IPS-15b (cell line): ENCODE measurements around the gene PLEKHF1.

Experiments
- H3K27me3 ChIP-seq: one replicate; pipeline ENCODE4 v1.6.1; 2013; ENCODE audit warnings: low read length; ENCODE audit not compliant: control insufficient read depth, insufficient read depth
- H3K36me3 ChIP-seq: one replicate; pipeline ENCODE4 v1.6.1; 2013; ENCODE audit warnings: low read length; ENCODE audit not compliant: control insufficient read depth, insufficient read depth
- H3K4me1 ChIP-seq: one replicate; pipeline ENCODE4 v1.6.1; 2013; ENCODE audit warnings: mild to moderate bottlenecking, low read length; ENCODE audit not compliant: control insufficient read depth, insufficient read depth
- H3K4me3 ChIP-seq: one replicate; pipeline ENCODE4 v1.5.1; 2013; ENCODE audit warnings: low read depth, low read length
- H3K9ac ChIP-seq: one replicate; pipeline ENCODE4 v1.6.1; 2013; ENCODE audit warnings: low read depth, mild to moderate bottlenecking, low read length
- H3K9me3 ChIP-seq: one replicate; pipeline ENCODE4 v1.6.1; 2013; ENCODE audit warnings: mild to moderate bottlenecking, low read length; ENCODE audit not compliant: control insufficient read depth, insufficient read depth

Gene PLEKHF1, protein sequence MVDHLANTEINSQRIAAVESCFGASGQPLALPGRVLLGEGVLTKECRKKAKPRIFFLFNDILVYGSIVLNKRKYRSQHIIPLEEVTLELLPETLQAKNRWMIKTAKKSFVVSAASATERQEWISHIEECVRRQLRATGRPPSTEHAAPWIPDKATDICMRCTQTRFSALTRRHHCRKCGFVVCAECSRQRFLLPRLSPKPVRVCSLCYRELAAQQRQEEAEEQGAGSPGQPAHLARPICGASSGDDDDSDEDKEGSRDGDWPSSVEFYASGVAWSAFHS

DNA sequence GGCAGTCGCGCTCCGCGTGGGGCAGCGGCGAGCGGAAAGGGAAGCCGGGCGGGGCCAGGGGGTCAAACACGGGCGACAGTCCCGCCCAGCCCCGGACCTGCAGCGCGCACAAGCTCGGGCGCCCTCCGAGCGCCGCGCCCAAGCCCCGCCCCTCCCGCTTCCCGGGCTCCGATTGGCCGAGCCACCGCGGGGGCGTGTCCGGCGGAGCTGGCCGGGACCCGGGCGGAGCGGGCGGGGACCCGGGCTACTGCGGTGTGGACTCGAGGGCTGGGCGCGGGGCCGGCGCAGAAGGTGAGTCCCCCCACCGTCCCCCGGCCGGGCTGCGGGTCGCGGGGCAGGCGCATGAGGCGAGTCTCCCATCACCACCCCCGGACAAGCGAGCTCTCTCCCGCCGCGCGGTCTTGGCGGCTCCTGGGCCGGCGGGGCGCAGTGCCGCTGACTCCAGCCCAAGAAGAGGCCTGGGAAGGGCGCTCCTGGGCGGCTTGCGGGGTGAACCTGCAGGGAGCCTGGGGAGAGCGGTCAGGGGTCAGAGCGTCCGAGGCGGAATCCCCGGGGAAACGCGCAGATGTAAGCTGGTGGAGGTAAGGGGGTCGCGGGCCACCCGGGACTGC is at the start of gene PLEKHF1:
TSS of gene PLEKHF1 (plus strand) at position 247 of the 611 bp plus-strand sequence. CDS start 8,379 bp downstream, outside the sequence.
- Histone ChIP-seq H3K36me3 (no peaks in the 10 kb centered on the region), H3K4me3 (peak within 1 kb of the TSS; percentile 74), H3K27me3 (peaks cover 2% of the 10 kb centered on the region), H3K4me1 (peaks cover 9% of the 10 kb centered on the region), H3K9me3 (no peaks in the 10 kb centered on the region), H3K9ac (peak within 1 kb of the TSS; percentile 54)

DNA sequence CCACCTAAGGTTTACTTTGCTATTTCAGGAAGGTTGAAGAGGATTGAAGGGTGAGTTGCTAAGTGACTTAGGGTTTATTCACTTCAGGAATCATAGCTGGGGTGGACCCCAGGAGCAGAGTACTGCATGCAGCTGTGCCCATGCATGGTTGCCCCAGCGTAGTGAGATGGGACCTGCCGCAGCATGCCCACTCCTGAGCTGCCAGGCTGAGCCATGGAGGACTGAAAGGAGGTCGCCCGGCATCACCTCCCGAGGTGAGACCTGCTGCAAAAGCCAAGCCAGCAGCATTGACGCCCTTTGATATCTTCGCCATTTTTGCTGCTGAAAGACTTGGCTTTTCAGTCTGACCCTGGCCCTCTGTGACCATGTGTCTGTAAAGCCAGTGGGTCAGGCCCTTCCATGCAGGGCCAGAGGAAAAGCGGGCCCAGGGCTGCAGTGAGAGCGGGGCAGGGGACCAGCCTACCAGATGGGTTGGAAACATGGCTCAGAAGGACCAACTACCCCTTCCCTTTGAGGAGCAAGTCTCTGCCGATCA is 49.3 kb upstream of the PLEKHF1 start:
- Histone ChIP-seq H3K9ac (no peak overlapping the region), H3K4me1 (no peaks in the 10 kb centered on the region), H3K27me3 (no peaks in the 10 kb centered on the region), H3K36me3 (peaks cover 28% of the 10 kb centered on the region), H3K9me3 (no peaks in the 10 kb centered on the region), H3K4me3 (no peak overlapping the region)

DNA sequence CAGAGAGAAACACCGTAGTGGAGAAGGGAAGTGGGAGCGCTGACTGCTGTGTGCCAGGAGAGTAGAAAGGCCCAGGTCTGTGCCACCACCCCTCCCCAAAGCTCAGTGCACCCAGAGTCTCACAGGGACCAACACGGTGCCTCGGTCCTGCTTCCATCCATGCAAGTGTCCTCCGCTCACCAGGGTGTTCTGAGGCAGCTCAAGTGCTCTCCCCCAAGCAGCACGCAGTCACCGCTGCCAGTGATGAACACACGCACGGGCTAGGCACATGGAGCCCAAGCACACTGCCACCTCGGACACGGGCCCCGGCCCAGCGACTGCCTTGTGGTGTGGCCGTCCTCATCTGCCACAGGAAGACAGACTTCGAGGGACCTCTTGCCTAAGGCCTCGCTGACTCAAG is 48.7 kb upstream of the PLEKHF1 start:
- peaks cover 28% of the 10 kb centered on the region for H3K36me3 ChIP-seq
- H3K4me1 ChIP-seq: no peaks in the 10 kb centered on the region
- H3K9me3 ChIP-seq: no peaks in the 10 kb centered on the region
- no peaks in the 10 kb centered on the region for H3K27me3 ChIP-seq
- no peak overlapping the region for H3K9ac ChIP-seq
- no peak overlapping the region for H3K4me3 ChIP-seq

DNA sequence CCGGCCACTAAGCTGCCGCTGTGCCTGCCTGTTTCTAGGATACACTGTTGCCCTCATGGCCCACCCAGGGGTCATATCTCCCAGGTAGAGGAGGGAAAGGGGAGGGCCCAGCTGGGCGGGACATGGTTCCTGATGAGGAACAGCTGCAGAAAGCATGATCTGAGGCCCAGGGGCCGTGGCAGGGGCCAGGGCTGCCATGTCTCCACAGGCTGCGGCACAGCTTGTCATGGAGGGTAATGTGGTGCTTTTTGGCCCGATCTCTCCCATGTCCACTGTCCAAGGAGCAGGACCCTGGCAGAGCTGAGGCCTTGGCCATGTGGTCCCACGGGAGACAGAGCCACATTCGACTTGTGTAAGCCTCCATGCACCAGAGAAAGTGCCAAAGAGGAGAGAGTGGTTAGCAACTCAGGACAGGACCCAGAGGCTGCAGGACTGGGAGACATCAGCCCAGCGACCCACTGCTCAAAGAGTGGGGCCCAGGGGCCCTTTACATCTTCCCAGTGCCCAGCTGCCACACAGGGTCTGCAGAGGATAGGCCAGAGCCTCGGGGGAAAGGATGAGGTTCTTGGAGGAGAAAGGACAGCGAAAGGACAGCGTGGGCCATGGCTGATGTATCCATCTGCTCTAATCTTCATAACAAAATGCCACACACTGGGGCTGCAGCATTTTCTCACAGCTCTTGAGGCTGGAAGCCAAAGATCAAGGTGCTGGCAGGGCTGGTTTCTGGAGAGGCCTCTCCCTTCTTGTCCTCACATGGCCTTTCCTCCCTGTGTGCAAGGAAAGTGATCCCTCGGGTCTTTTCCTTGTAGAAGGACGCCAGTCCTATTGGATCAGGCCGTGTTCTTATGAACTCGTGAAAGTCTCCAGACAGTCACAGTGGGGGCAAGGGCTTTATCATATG is 47.6 kb upstream of the PLEKHF1 start:
- no peaks in the 10 kb centered on the region for H3K27me3 ChIP-seq
- no peaks in the 10 kb centered on the region for H3K9me3 ChIP-seq
- no peak overlapping the region for H3K9ac ChIP-seq
- no peak overlapping the region for H3K4me3 ChIP-seq
- no peaks in the 10 kb centered on the region for H3K4me1 ChIP-seq
- H3K36me3 ChIP-seq: peaks cover 19% of the 10 kb centered on the region

DNA sequence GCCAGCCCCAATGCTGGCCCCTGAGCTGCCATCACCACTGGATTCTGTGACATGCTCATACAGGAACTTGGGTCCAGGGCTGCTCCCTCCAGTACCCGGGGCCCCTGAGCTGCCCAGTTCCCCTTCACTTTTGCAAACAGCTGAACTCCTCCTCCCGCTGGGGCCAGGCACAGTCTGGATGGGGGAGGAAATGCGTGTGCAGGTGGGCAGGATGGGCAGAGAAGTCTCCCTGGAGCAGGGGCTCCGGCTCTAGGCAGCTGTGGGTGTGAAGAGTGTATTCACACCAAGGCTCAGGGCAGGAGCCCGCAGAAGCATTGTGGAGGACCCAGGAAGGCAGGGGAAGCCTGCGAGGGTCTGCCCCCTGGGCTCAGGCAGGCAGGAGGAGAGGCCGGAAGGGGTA is 46.8 kb upstream of the PLEKHF1 start:
- Histone ChIP-seq H3K9me3 (no peaks in the 10 kb centered on the region), H3K4me3 (no peak overlapping the region), H3K4me1 (no peaks in the 10 kb centered on the region), H3K36me3 (peaks cover 13% of the 10 kb centered on the region), H3K9ac (no peak overlapping the region), H3K27me3 (no peaks in the 10 kb centered on the region)

DNA sequence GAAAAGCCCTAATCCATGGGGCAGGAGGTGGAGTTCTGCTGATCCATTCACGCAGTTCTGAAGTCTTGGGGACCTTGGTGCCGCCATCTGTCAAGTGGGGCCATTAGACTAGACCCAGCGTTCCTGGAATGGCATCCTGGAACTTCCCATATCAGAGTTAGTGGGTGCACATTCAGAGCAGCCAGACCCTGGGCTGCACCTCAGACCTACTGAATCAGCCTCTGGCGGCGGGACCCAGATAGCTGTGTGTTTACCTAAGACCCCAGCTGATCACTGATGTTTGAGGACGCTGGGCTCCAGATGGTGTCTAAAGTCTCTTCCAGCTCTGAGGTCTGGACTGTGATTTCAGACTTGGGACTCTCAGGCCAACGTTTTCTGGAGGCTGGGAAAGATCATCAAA is 46.4 kb upstream of the PLEKHF1 start:
- Histone ChIP-seq H3K36me3 (peaks cover 11% of the 10 kb centered on the region), H3K4me1 (no peaks in the 10 kb centered on the region), H3K9me3 (no peaks in the 10 kb centered on the region), H3K27me3 (no peaks in the 10 kb centered on the region), H3K9ac (no peak overlapping the region), H3K4me3 (no peak overlapping the region)

DNA sequence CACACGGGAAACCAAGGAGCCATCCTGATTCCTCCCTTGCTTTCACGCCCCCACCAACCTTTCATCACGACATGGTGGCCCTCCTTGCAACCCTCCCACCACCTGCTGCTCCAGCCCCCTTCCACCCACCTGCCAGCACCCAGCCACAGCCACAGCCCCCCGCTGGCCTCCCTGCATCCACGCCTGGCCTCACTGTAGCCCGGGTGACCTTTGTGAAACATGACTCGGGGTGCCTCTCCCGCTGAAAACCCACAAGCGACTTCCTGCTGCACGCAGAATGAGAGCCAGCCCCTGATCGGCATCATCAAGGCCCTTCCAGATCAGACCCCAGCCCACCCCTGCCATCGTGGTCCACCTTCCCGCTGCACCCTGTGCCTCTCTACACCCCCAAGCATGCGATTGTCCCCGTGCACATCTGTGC is 44.3 kb upstream of the PLEKHF1 start:
- no peak overlapping the region for H3K9ac ChIP-seq
- no peaks in the 10 kb centered on the region for H3K4me1 ChIP-seq
- H3K4me3 ChIP-seq: no peak overlapping the region
- H3K9me3 ChIP-seq: no peaks in the 10 kb centered on the region
- H3K27me3 ChIP-seq: no peaks in the 10 kb centered on the region
- H3K36me3 ChIP-seq: peaks cover 3% of the 10 kb centered on the region

DNA sequence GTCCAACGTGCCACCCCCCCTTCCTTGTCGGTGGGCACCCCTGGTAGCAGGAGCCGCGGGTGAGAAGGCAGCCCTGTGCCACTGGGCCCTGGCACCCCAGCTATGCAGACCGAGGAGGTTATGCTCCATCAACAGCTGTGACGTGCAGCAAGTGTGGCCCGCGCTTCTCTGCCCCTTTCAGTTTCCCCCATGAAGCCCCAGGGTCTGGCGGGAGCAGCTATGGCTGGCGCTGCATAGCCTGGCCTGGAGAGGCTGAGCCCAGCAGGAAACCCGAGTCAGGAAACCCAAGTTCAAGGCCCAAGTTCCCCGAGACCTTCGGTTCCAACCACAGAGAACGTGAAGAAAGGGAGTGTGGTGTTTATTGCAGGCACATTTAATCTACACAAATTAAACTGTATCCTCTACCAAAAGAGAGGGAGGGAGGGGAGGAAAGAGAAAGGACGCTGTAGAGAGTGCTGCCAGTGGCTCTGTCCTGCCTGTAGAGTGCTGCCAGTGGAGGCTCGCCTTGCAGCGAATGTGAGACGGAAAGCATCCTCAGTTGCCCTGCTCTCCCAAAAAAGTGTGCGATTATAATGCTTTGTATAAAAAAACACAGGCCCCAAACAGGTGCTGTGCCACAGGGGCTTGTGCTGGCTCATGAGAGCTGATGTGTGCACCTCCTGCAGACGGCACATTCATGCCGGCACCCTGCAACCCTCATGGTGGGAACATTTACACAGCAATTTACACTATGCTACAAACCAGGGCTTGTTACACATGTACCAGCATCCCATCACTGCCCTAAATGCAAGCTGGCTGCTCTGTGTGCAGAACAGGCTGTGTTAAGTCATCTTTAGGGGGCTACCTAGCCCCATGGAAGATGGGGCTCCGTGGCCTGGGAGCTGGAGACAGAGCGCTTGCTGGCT is 42.8 kb upstream of the PLEKHF1 start:
- no peaks in the 10 kb centered on the region for H3K4me1 ChIP-seq
- H3K27me3 ChIP-seq: no peaks in the 10 kb centered on the region
- H3K9me3 ChIP-seq: no peaks in the 10 kb centered on the region
- H3K4me3 ChIP-seq: no peak overlapping the region
- no peak overlapping the region for H3K9ac ChIP-seq
- H3K36me3 ChIP-seq: no peaks in the 10 kb centered on the region

DNA sequence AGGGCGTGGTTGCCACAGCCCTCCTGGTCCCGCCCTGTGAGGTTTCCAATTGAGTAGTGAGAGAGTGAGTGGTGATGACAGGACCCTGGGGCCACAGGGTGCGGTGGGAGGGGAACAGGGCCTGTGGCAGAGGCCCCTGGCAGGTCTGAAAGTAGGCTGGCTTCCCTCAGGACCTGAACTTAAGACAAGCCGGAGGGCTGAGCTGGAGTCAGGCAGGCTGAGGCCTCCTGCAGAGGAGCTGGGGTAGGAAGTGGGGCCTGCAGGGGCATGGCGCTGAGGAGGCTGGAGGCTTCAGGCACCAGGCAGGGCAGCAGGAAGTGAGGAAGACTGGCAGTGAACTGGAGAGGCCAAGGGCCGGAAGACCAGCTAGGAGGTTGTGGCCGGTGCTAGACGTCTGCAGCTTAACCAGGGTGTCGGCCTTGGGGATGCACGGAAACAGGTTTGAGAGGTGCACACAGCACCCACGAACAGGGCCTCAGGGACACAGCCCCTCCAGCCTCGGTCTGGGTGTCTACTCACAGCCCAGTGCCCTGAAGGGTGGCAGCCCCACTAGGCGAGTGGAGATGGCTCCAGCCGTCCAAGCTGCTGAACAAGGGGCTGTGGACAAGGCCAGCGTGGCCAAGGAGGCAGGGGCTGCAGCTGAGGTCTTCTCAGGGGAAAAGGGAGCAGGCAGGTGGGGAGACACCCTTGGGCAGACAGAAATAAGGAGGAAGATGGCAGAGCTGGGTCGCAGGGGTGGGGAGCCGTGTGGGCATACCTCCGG is 41.4 kb upstream of the PLEKHF1 start:
- Histone ChIP-seq H3K4me1 (no peaks in the 10 kb centered on the region), H3K27me3 (no peaks in the 10 kb centered on the region), H3K9me3 (no peaks in the 10 kb centered on the region), H3K4me3 (no peak overlapping the region), H3K36me3 (no peaks in the 10 kb centered on the region), H3K9ac (no peak overlapping the region)

DNA sequence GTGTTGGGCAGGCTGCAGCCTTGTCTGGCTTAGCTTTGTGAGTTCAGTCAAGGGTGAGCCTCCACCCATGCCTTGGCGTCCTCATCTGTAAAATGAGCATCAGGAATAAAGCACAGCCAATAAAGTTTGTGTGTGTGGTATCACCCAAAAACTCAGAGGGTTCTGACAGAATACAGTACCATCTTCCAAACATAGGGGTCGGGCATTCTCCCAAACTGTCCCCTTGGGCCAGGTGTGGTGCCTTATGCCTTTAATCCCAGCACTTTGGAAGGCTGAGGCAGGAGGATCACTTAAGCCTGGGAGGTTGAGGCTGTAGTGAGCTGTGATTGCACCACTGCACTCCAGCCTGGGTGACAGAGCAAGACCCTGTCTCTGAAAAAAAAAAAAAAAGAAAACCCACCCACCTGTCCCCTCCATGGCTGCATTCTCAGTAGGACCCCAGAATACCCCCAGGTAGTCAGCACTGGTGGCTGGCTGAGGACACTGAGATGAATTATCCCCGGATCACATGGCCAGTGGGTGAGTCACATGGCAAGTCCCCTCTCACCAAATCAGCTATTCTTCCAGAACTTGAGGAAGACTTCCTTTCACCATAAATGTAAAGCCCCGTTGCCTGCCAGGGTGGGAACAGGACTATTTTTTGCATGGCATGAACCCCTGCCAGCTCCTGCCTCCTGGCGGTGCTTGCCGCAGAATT is 40.6 kb upstream of the PLEKHF1 start:
- Histone ChIP-seq H3K9me3 (no peaks in the 10 kb centered on the region), H3K27me3 (no peaks in the 10 kb centered on the region), H3K9ac (no peak overlapping the region), H3K4me3 (no peak overlapping the region), H3K36me3 (no peaks in the 10 kb centered on the region), H3K4me1 (no peaks in the 10 kb centered on the region)
